Tongue (tissue), 2 donors: ENCODE results near the gene BZW2. TPM values are rescaled to one million over a fixed set of nuclear protein-coding genes. Genes with fewer than 3 reads are reported as not detected.
A peak's percentile ranks its signal among the peaks of the same experiment; 100 is the strongest.

Experiments
- DNase-seq: peaks from one replicate; pipeline ENCODE4 v3.0.0-alpha.2; 2015
- total RNA-seq: library from RNA; depleted of rRNA; stranded (reverse); fragments of >200 nt; gene quantifications from one replicate; pipeline ENCODE4 v1.2.3, GENCODE V29; 2014

Gene BZW2
- total RNA-seq, 1 donor from 2014 or later = 210 TPM

- DNase-seq = peak; percentile 59
Observed at GRCh38 chr7:16753932-16754855, 108.2 kb downstream of the BZW2 start.

GRCh38 chr7:16754856-16755317 lies 108.9 kb downstream of the BZW2 start:
- DNase-seq = peak; percentile 46

GRCh38 chr7:16755397-16755796 lies 109.4 kb downstream of the BZW2 start:
- peak; percentile 9 for DNase-seq

Other genes with a start within 250 kb of the BZW2 start
- 6.9 TPM for gene CRPPA, start 224.6 kb upstream of the BZW2 start, total RNA-seq
- 21.8 TPM for gene SOSTDC1, start 180.4 kb upstream of the BZW2 start, total RNA-seq
- not detected for gene LRRC72, start 119.4 kb upstream of the BZW2 start, total RNA-seq
- 33.5 TPM for gene ANKMY2, start 427 bp upstream of the BZW2 start, total RNA-seq
- gene TSPAN13, start 107.6 kb downstream of the BZW2 start, total RNA-seq = 33.8 TPM
- gene AGR2, start 158.8 kb downstream of the BZW2 start, total RNA-seq = 73.1 TPM
- gene AGR3, start 235.8 kb downstream of the BZW2 start, total RNA-seq = 4.9 TPM